SK-N-SH (cell line): Measurements from ENCODE around the gene OCIAD1. TPM values are rescaled to one million over a fixed set of nuclear protein-coding genes. Genes with fewer than 3 reads are reported as not detected.

ENCODE experiments used
- CTCF ChIA-PET: fragments of 300-600, 350-600 bp; formaldehyde crosslinking; extraction: SDS; loops from one replicate; lab custom pipeline; 2021; lab: Yijun Ruan, JAX
- POLR2A ChIA-PET: fragments of 350-600 bp; sonication (Branson Sonifier 250); formaldehyde crosslinking; extraction: SDS; loops from one replicate; lab custom pipeline; 2020; ENCODE audit warnings: antibody characterized with exemption, inconsistent platforms; lab: Yijun Ruan, JAX
- DNase-seq: peaks from one replicate; pipeline ENCODE4 v3.0.0; 2012
- H2AFZ ChIP-seq: fragments of 200-600 bp; sonication (generic); 2 replicates; pipeline ENCODE4 v1.8.1; 2016; ENCODE audit warnings: antibody characterized with exemption, mild to moderate bottlenecking, low read depth
- H3F3A ChIP-seq: fragments of 200-600 bp; sonication (generic); replicated peaks from 2 replicates; pipeline ENCODE3; 2016; ENCODE audit warnings: antibody characterized with exemption, mild to moderate bottlenecking; ENCODE audit not compliant: insufficient read depth
- H3K27ac ChIP-seq, 2 experiments: fragments of 200-500 bp in 1 of 2; fragments of 200-600 bp in 1 of 2; sonication (Bioruptor generic) in 1 of 2; sonication (generic), shearing (Covaris generic) in 1 of 2; 2 replicates each; pipeline versions ENCODE4 v1.5.1 to v1.6.1; 2014 to 2016; ENCODE audit warnings: low read depth in 2 of 2, inconsistent platforms in 1 of 2, low read length in 1 of 2, mild to moderate bottlenecking in 1 of 2, mixed read lengths in 1 of 2
- H3K27me3 ChIP-seq: fragments of 200-600 bp; sonication (generic), shearing (Covaris generic); 2 replicates; pipeline ENCODE4 v1.6.1; 2016; ENCODE audit warnings: mixed run types; ENCODE audit not compliant: insufficient read depth
- H3K36me3 ChIP-seq, 2 experiments: fragments of 200-500 bp in 1 of 2; fragments of 200-600 bp in 1 of 2; sonication (Bioruptor generic) in 1 of 2; sonication (generic) in 1 of 2; replicated peaks in 1 of 2; 2 replicates each; pipeline versions ENCODE3 to v1.5.1; 2014 to 2016; ENCODE audit warnings: low read length in 1 of 2, mild to moderate bottlenecking in 1 of 2; ENCODE audit not compliant: insufficient read depth in 2 of 2, control insufficient read depth in 1 of 2
- H3K4me1 ChIP-seq, 2 experiments: fragments of 200-500 bp in 1 of 2; fragments of 200-600 bp in 1 of 2; sonication (Bioruptor generic) in 1 of 2; sonication (generic), shearing (Covaris generic) in 1 of 2; 2 replicates each; pipeline versions ENCODE4 v1.5.1 to v1.6.1; 2014 to 2016; ENCODE audit warnings: low read depth in 1 of 2, low read length in 1 of 2, mixed run types in 1 of 2; ENCODE audit not compliant: insufficient read depth in 2 of 2, control insufficient read depth in 1 of 2
- H3K4me2 ChIP-seq: fragments of 200-600 bp; sonication (generic), shearing (Covaris generic); 2 replicates; pipeline ENCODE4 v1.6.1; 2017; ENCODE audit warnings: mixed run types
- H3K4me3 ChIP-seq, 2 experiments: fragments of 200-500 bp in 1 of 2; fragments of 200-600 bp in 1 of 2; sonication (Bioruptor generic) in 1 of 2; sonication (generic), shearing (Covaris generic) in 1 of 2; 2 replicates each; pipeline versions ENCODE4 v1.5.1 to v1.8.1; 2014 to 2016; ENCODE audit warnings: low read depth in 2 of 2, inconsistent platforms in 1 of 2, low read length in 1 of 2, mild to moderate bottlenecking in 1 of 2, mixed read lengths in 1 of 2, moderate library complexity in 1 of 2
- H3K79me2 ChIP-seq: fragments of 200-600 bp; sonication (generic); 2 replicates; pipeline ENCODE4 v1.8.1; 2017; ENCODE audit warnings: mild to moderate bottlenecking; ENCODE audit not compliant: insufficient read depth
- H3K9ac ChIP-seq: fragments of 200-600 bp; sonication (generic); 2 replicates; pipeline ENCODE4 v1.6.1; 2017; ENCODE audit warnings: mixed run types
- H3K9me2 ChIP-seq: fragments of 200-600 bp; sonication (generic); 2 replicates; pipeline ENCODE4 v1.6.1; 2017; ENCODE audit warnings: mixed run types
- H3K9me3 ChIP-seq: fragments of 200-600 bp; sonication (generic); 2 replicates; pipeline ENCODE4 v1.6.1; 2017; ENCODE audit warnings: mixed run types, mild to moderate bottlenecking, moderate library complexity
- H4K20me1 ChIP-seq: fragments of 200-600 bp; sonication (generic); 2 replicates; pipeline ENCODE4 v1.6.1; 2017; ENCODE audit warnings: mild to moderate bottlenecking, mixed run types; ENCODE audit not compliant: insufficient read depth
- CTCF ChIP-seq: fragments of 200-600 bp; sonication (generic); IDR thresholded peaks from 2 replicates; pipeline ENCODE4 v1.6.1; 2017; ENCODE audit warnings: antibody characterized with exemption, mild to moderate bottlenecking, moderate library complexity
- ELF1 ChIP-seq: IDR thresholded peaks from 2 replicates; pipeline ENCODE4 v1.4.0; 2012
- FOSL2 ChIP-seq: IDR thresholded peaks from 2 replicates; pipeline ENCODE4 v1.4.0; 2012; ENCODE audit warnings: low read depth, mild to moderate bottlenecking, moderate library complexity, borderline replicate concordance
- GATA2 ChIP-seq: sonication (generic); formaldehyde crosslinking; IDR thresholded peaks from 2 replicates; pipeline ENCODE4 v1.5.0; 2020; ENCODE audit warnings: mild to moderate bottlenecking, missing genetic modification reagents
- MAX ChIP-seq: IDR thresholded peaks from 2 replicates; pipeline ENCODE4 v1.4.0; 2012; ENCODE audit warnings: low read depth
- MEF2A ChIP-seq: IDR thresholded peaks from 2 replicates; pipeline ENCODE4 v1.4.0; 2012; ENCODE audit warnings: low read depth, borderline replicate concordance
- MXI1 ChIP-seq: IDR thresholded peaks from 2 replicates; pipeline ENCODE4 v1.6.1; 2012; ENCODE audit warnings: mild to moderate bottlenecking, low read depth, low read length, improper control_type of control experiment
- NRF1 ChIP-seq: IDR thresholded peaks from 2 replicates; pipeline ENCODE4 v1.6.1; 2012; ENCODE audit warnings: low read depth, mild to moderate bottlenecking, low read length
- PBX3 ChIP-seq: IDR thresholded peaks from 2 replicates; pipeline ENCODE4; 2012
- POLR2AphosphoS5 ChIP-seq: IDR thresholded peaks from 2 replicates; pipeline ENCODE4 v1.6.1; 2012; ENCODE audit warnings: low read depth, low read length
- SMC3 ChIP-seq: IDR thresholded peaks from 2 replicates; pipeline ENCODE4 v1.6.1; 2012; ENCODE audit warnings: low read depth, low read length, improper control_type of control experiment
- TAF1 ChIP-seq: IDR thresholded peaks from 2 replicates; pipeline ENCODE4 v1.6.1; 2012; ENCODE audit warnings: low read depth, mild to moderate bottlenecking, low read length, moderate library complexity, borderline replicate concordance
- TCF12 ChIP-seq: IDR thresholded peaks from 2 replicates; pipeline ENCODE4 v1.4.0; 2012
- USF1 ChIP-seq: IDR thresholded peaks from 2 replicates; pipeline ENCODE4 v1.4.0; 2012; ENCODE audit warnings: low read depth, borderline replicate concordance
- USF2 ChIP-seq: fragments of 150-350 bp; IDR thresholded peaks from 2 replicates; pipeline ENCODE4 v1.6.1; 2017; ENCODE audit warnings: antibody characterized with exemption, low read length, low read depth, borderline replicate concordance
- WGBS: methylation state at CpG from one replicate; pipeline ENCODE4 v1.1.6; 2017; ENCODE audit warnings: low lambda C conversion rate; 5-methylcytosine and 5-hydroxymethylcytosine counted together
- polyA plus RNA-seq, 3 experiments: library from polyadenylated mRNA; depleted of rRNA; stranded (reverse); fragments of >200 nt; gene quantifications; 2 replicates each; pipeline ENCODE4 v1.2.3, GENCODE V29; 2012

The OCIAD1 gene
- polyA plus RNA-seq, 1 of the 3 experiments (the other 2 are of a cell fraction): 113 TPM

GRCh38 chr4:48841045-48841827 lies 10.3 kb downstream of the OCIAD1 start:
- TF ChIP-seq USF1 (no peak), USF2 (no peak), POLR2AphosphoS5 (no peak), CTCF (no peak)
- DNase-seq: no peak
- Histone ChIP-seq H3K9ac (no peak overlapping the region), H3K9me3 (no peaks in the 10 kb centered on the region), H3K36me3 (peaks cover 72 to 85% of the 10 kb centered on the region in 2 experiments), H3F3A (peaks cover 7% of the 10 kb centered on the region), H3K9me2 (no peaks in the 10 kb centered on the region; the same call in 1 of the 2 replicates), H4K20me1 (no peaks in the 10 kb centered on the region), H3K4me3 (no peak overlapping the region), H2AFZ (no peak overlapping the region), H3K4me2 (no peak overlapping the region), H3K4me1 (peaks cover 0 to 5% of the 10 kb centered on the region in 2 experiments; a peak in 1 of 4 replicates), H3K79me2 (peaks cover 76% of the 10 kb centered on the region), H3K27ac (no peak overlapping the region), H3K27me3 (no peaks in the 10 kb centered on the region)
- POLR2A ChIA-PET: no interaction called here
- CTCF ChIA-PET: interaction anchor here (1.3 to 1.7 kb wide), 2 partner anchors 9 to 263 kb away, joined by 3 to 4 read pairs; no protein-coding TSS in a partner anchor
- WGBS: 94% methylated on average over 9 of the region's 9 CpGs

- CTCF ChIA-PET: no interaction called here
- TF ChIP-seq TCF12: no peak
- no peak for TF ChIP-seq PBX3
- no peak for TF ChIP-seq MAX
- TF ChIP-seq POLR2AphosphoS5: no peak
- no peak for TF ChIP-seq ELF1
- no peak for TF ChIP-seq GATA2 (CRISPR knock-in tag)
- no peak for TF ChIP-seq CTCF
- no peak for TF ChIP-seq NRF1
- no peak for TF ChIP-seq MXI1
- no peak for TF ChIP-seq MEF2A
- TF ChIP-seq TAF1: no peak
- no peak for TF ChIP-seq FOSL2
- no peak for TF ChIP-seq SMC3
Measured at GRCh38 chr4:48844843-48845242, 14.0 kb downstream of the OCIAD1 start.

More at GRCh38 chr4:48844843-48845242, 14.0 kb downstream of the OCIAD1 start:
- no peaks in the 10 kb centered on the region for H3F3A ChIP-seq
- H3K9me2 ChIP-seq: no peaks in the 10 kb centered on the region; the same call in 1 of the 2 replicates
- POLR2A ChIA-PET: no interaction called here
- H3K9me3 ChIP-seq: no peaks in the 10 kb centered on the region
- H3K36me3 ChIP-seq: peaks cover 79 to 82% of the 10 kb centered on the region in 2 experiments
- no peaks in the 10 kb centered on the region for H3K27me3 ChIP-seq
- no peaks in the 10 kb centered on the region for H4K20me1 ChIP-seq
- H3K4me3 ChIP-seq: no peak overlapping the region
- DNase-seq: no peak
- no peak overlapping the region for H3K9ac ChIP-seq
- H2AFZ ChIP-seq: no peak overlapping the region
- H3K4me2 ChIP-seq: no peak overlapping the region
- H3K79me2 ChIP-seq: peaks cover 63% of the 10 kb centered on the region
- H3K27ac ChIP-seq: no peak overlapping the region
- H3K4me1 ChIP-seq: peaks cover 0 to 5% of the 10 kb centered on the region in 2 experiments; a peak in 1 of 4 replicates
- 96% methylated on average over 2 of the region's 2 CpGs for WGBS
